ENCODE measurements around the gene DR1. TPM values are rescaled to one million over a fixed set of nuclear protein-coding genes. Genes with fewer than 3 reads are reported as not detected.

DR1 gene
- total RNA-seq, 1 experiment from 2014 or later, result 87.3 TPM

- no peak overlapping the region for H2BK15ac ChIP-seq (ENCODE audit: low read depth, low read length)
- Mint-ChIP-seq H3K9me3 (no peaks in the 10 kb centered on the region), H3K27ac (no peak overlapping the region; a peak in 1 of 7 replicates), H3K27me3 (ENCODE audit: low read depth) (no peaks in the 10 kb centered on the region), H3K4me3 (no peak overlapping the region), H3K36me3 (ENCODE audit: insufficient read depth in 1 of 3, low read depth in 3 of 3) (peaks cover 17 to 23% (median 20%) of the 10 kb centered on the region in 3 experiments), H3K4me1 (peaks cover 4% of the 10 kb centered on the region in 2 experiments; a peak in 2 of 4 replicates)
- no peak overlapping the region for H4K5ac ChIP-seq (ENCODE audit: insufficient read length, low read depth, low read length)
- no peak overlapping the region for H4K8ac ChIP-seq (replicated peaks; ENCODE audit: insufficient read length, low read depth, low read length)
- TF ChIP-seq CTCF (conservative IDR thresholded peaks at IDR 0.05), result no peak
- H3K9me3 ChIP-seq (ENCODE audit: control insufficient read depth, low read depth, low read length), result no peaks in the 10 kb centered on the region
- H4K91ac ChIP-seq (ENCODE audit: insufficient read length, low read depth, low read length), result no peak overlapping the region
- H3K56ac ChIP-seq (ENCODE audit: insufficient read length, low read depth, low read length), result no peak overlapping the region
- H3K18ac ChIP-seq (ENCODE audit: insufficient read length, low read depth, low read length), result no peak overlapping the region
- H3K79me1 ChIP-seq (ENCODE audit: insufficient read depth, low read depth, low read length, poor library complexity, severe bottlenecking), result no peaks in the 10 kb centered on the region
- H2BK12ac ChIP-seq (ENCODE audit: insufficient read length, low read depth, low read length), result no peak overlapping the region
- H3K4me2 ChIP-seq (ENCODE audit: insufficient read depth, insufficient read length, low read length), result no peak overlapping the region
- H2BK120ac ChIP-seq (ENCODE audit: low read depth, low read length, poor library complexity, severe bottlenecking), result no peak overlapping the region
- H3K9ac ChIP-seq (ENCODE audit: extremely low read depth, insufficient read length, low read length), result no peak overlapping the region
- DNase-seq, result no peak
- no CpG with 5 or more reads among the region's 5 CpGs for WGBS (ENCODE audit: extremely low coverage, insufficient read length, low lambda C conversion rate)
- H3K23me2 ChIP-seq (ENCODE audit: insufficient read length, low read depth, low read length, poor library complexity, severe bottlenecking), result no peaks in the 10 kb centered on the region
- no peak overlapping the region for H2BK5ac ChIP-seq (ENCODE audit: insufficient read length, low read length)
- no peak overlapping the region for H2AK5ac ChIP-seq (ENCODE audit: insufficient read length, low read length)
- H3K14ac ChIP-seq (ENCODE audit: insufficient read depth, low read length), result no peak overlapping the region
- H3K79me2 ChIP-seq (ENCODE audit: insufficient read depth, low read length), result no peaks in the 10 kb centered on the region
- H3K23ac ChIP-seq (ENCODE audit: insufficient read length, low read depth, low read length), result no peak overlapping the region
- no peak overlapping the region for H2AFZ ChIP-seq (ENCODE audit: low read length)
- H3K4me1 ChIP-seq (ENCODE audit: insufficient read depth, low read length), result peaks cover 4% of the 10 kb centered on the region; the same call in 1 of the 2 replicates
- H3K4ac ChIP-seq (ENCODE audit: low read depth, low read length), result no peak overlapping the region
- no peak overlapping the region for H3K27ac ChIP-seq (ENCODE audit: insufficient read length, low read depth, low read length)
- no peak overlapping the region for H3T11ph ChIP-seq (ENCODE audit: low read length)
- H3K27me3 ChIP-seq (ENCODE audit: insufficient read depth, low read length), result no peaks in the 10 kb centered on the region
- H4K20me1 ChIP-seq (ENCODE audit: control insufficient read depth, insufficient read depth, insufficient read length), result no peaks in the 10 kb centered on the region
- no peak overlapping the region for H2BK20ac ChIP-seq (ENCODE audit: low read depth, low read length, poor library complexity, severe bottlenecking)
These were observed 7.1 kb upstream of the DR1 start for GRCh38 chr1:93338387-93339146.

All from H9 (cell line).